K562 (cell line): Measurements from ENCODE around the gene FCAMR. TPM values are rescaled to one million over a fixed set of nuclear protein-coding genes. Genes with fewer than 3 reads are reported as not detected.

Experiments used
- ATAC-seq: fragments of 200-7000 bp; cut with Tn5 transposase; 3 replicates; pipeline ENCODE4 v1.9.1; 2020; ENCODE audit warnings: moderate library complexity
- BruUV-seq: library from RNA; stranded (reverse); fragments of 400-500 nt; replicated peaks from 2 replicates; lab custom pipeline; 2021; lab: Mats Ljungman, UMichigan
- CTCF ChIA-PET: fragments of 300-600 bp; formaldehyde crosslinking; extraction: SDS; loops from one replicate; lab custom pipeline; 2021; ENCODE audit warnings: low intra/inter-chr PET ratio; lab: Yijun Ruan, JAX
- POLR2A ChIA-PET: fragments of 300-600, 350-650 bp; sonication (Branson Sonifier 250); formaldehyde crosslinking; extraction: SDS; loops from one replicate; lab custom pipeline; 2021; ENCODE audit warnings: antibody characterized with exemption, inconsistent platforms; lab: Yijun Ruan, JAX
- DNase-seq, 4 experiments: peaks; one replicate each; pipeline versions ENCODE4 v3.0.0 to v3.0.0-alpha.2; 2011 to 2018; ENCODE audit warnings: low spot score in 3 of 4, mixed read lengths in 3 of 4; ENCODE audit errors: extremely low read depth in 1 of 4
- FAIRE-seq: peaks from 2 replicates; lab custom pipeline; 2011; peaks lifted over from hg19 to GRCh38; lab: Jason Lieb, UNC
- H2AFZ ChIP-seq: 2 replicates; pipeline ENCODE4 v1.6.0; 2011; ENCODE audit warnings: low read depth, low read length, control low read depth, inconsistent platforms
- H3K27ac ChIP-seq: fragments of 200-600 bp; 3 replicates; pipeline ENCODE4 v1.8.0; 2011; ENCODE audit warnings: low read depth, mild to moderate bottlenecking, control low read depth, inconsistent platforms, low read length, moderate library complexity, mixed read lengths; ENCODE audit errors: extremely low read depth
- H3K27me3 ChIP-seq, 2 experiments: fragments of 300-600 bp in 1 of 2; 2 replicates in 1 of 2; 3 replicates in 1 of 2; pipeline versions ENCODE4 v1.6.0 to v1.8.0; 2011; ENCODE audit warnings: inconsistent platforms in 2 of 2, low read length in 2 of 2, mild to moderate bottlenecking in 1 of 2, mixed read lengths in 1 of 2, moderate library complexity in 1 of 2; ENCODE audit not compliant: control insufficient read depth in 2 of 2, insufficient read depth in 2 of 2
- H3K36me3 ChIP-seq: fragments of 300-600 bp; 3 replicates; pipeline ENCODE4 v1.8.0; 2011; ENCODE audit warnings: mild to moderate bottlenecking, low read length, inconsistent platforms; ENCODE audit not compliant: control insufficient read depth, insufficient read depth
- H3K4me1 ChIP-seq, 2 experiments: fragments of 200-600 bp in 1 of 2; replicated peaks in 1 of 2; 2 replicates in 1 of 2; 3 replicates in 1 of 2; pipeline versions ENCODE4 v1.5.1 to v1.8.0; 2011; ENCODE audit warnings: inconsistent platforms in 2 of 2, low read length in 2 of 2, mild to moderate bottlenecking in 1 of 2, mixed read lengths in 1 of 2, moderate library complexity in 1 of 2; ENCODE audit not compliant: control insufficient read depth in 2 of 2, insufficient read depth in 2 of 2
- H3K4me2 ChIP-seq: 2 replicates; pipeline ENCODE4 v1.6.1; 2011; ENCODE audit warnings: low read length, control low read depth, inconsistent platforms, mixed read lengths; ENCODE audit not compliant: insufficient read depth
- H3K4me3 ChIP-seq: fragments of 200-600 bp; sonication (generic), shearing (Covaris generic); 2 replicates; pipeline ENCODE4 v1.5.1; 2016; ENCODE audit warnings: control low read depth, inconsistent platforms
- H3K79me2 ChIP-seq: fragments of 200-600 bp; 3 replicates; pipeline ENCODE4 v1.8.0; 2011; ENCODE audit warnings: low read length, inconsistent platforms; ENCODE audit not compliant: control insufficient read depth, insufficient read depth
- H3K9ac ChIP-seq, 2 experiments: 2 replicates each; pipeline versions ENCODE4 v1.6.0 to v1.6.1; 2011; ENCODE audit warnings: low read depth in 2 of 2, low read length in 2 of 2, control low read depth in 1 of 2, inconsistent platforms in 1 of 2, mild to moderate bottlenecking in 1 of 2, mixed read lengths in 1 of 2; ENCODE audit not compliant: insufficient read depth in 1 of 2
- H3K9me1 ChIP-seq: one replicate; pipeline ENCODE4 v1.6.0; 2011; ENCODE audit warnings: inconsistent platforms, mild to moderate bottlenecking, low read length, moderate library complexity; ENCODE audit not compliant: control insufficient read depth, insufficient read depth
- H3K9me3 ChIP-seq: replicated peaks from 2 replicates; pipeline ENCODE4 v1.5.1; 2011; ENCODE audit warnings: low read depth, low read length, inconsistent platforms; ENCODE audit not compliant: control insufficient read depth, insufficient read depth
- H4K20me1 ChIP-seq: replicated peaks from 2 replicates; pipeline ENCODE4 v1.6.1; 2011; ENCODE audit warnings: low read length, inconsistent platforms, mixed read lengths; ENCODE audit not compliant: control insufficient read depth, insufficient read depth
- BRCA1 ChIP-seq, 2 experiments: fragments of 450-650 bp in 1 of 2; sonication (generic) in 1 of 2; formaldehyde crosslinking in 1 of 2; IDR thresholded peaks; 2 replicates each; pipeline versions ENCODE4 v1.5.0 to v1.6.1; 2017 to 2020; ENCODE audit warnings: mild to moderate bottlenecking in 1 of 2, missing genetic modification reagents in 1 of 2
- FOXJ3 ChIP-seq: sonication (generic); formaldehyde crosslinking; IDR thresholded peaks from 2 replicates; pipeline ENCODE4 v1.4.0; 2020; ENCODE audit warnings: mild to moderate bottlenecking, missing genetic modification reagents
- GATAD2B ChIP-seq: fragments of 450-650 bp; IDR thresholded peaks from 2 replicates; pipeline ENCODE4 v1.6.1; 2017; ENCODE audit warnings: mild to moderate bottlenecking, borderline replicate concordance
- ZNF146 ChIP-seq: IDR thresholded peaks from one replicate; pipeline ENCODE4 v1.6.1; 2018; ENCODE audit warnings: missing compliant biosample characterization; ENCODE audit not compliant: unreplicated experiment
- ZNF507 ChIP-seq: conservative IDR thresholded peaks from 2 replicates; pipeline ENCODE4 v1.6.1; 2017; ENCODE audit warnings: missing genetic modification characterization, missing compliant biosample characterization
- ZNF766 ChIP-seq: fragments of 200-800 bp; sonication (Bioruptor generic); conservative IDR thresholded peaks from 2 replicates; pipeline ENCODE4 v1.6.1; 2016; ENCODE audit warnings: missing genetic modification characterization, missing compliant biosample characterization
- WGBS: fragments of 100-300 bp; shearing (Covaris generic); methylation state at CpG from one replicate; pipeline ENCODE4 v1.1.6; 2016; ENCODE audit warnings: low coverage, mixed read lengths; ENCODE audit not compliant: insufficient coverage; ENCODE audit errors: missing lambda C conversion rate; 5-methylcytosine and 5-hydroxymethylcytosine counted together
- in situ Hi-C: fragments of 300-500 bp; cut with MboI; formaldehyde crosslinking; loops from 4 replicates; pipeline ENCODE4 v1.15.0; 2018; ENCODE audit warnings: inconsistent platforms, mixed read lengths
- intact Hi-C: fragments of 100-400 bp; cut with micrococcal nuclease; formaldehyde crosslinking; loops from 2 replicates; pipeline ENCODE4 v1.14.2; 2022
- polyA plus RNA-seq, 8 experiments: library from polyadenylated mRNA; depleted of rRNA in 4 of 8; stranded (reverse) in 5 of 8; unstranded in 3 of 8; fragments of >200 nt; fragmentation: Nextera tagmentation in 2 of 8; fragmentation: Illumina TruSeq in 1 of 8; extraction: Ambion mirVana in 2 of 8; extraction: Trizol in 1 of 8; gene quantifications; 2 replicates each; pipeline versions ENCODE4 v1.2.1 to v1.2.3, GENCODE V29; 2011 to 2014; ENCODE audit warnings: inconsistent platforms in 1 of 8, missing spikeins in 1 of 8
- total RNA-seq, 7 experiments: library from RNA; depleted of rRNA in 6 of 7; stranded (reverse); fragments of >200 nt in 6 of 7; fragmentation: Illumina TruSeq in 2 of 7; extraction: Trizol in 2 of 7; gene quantifications; 2 replicates each; pipeline versions ENCODE4 v1.2.1 to v1.2.3, GENCODE V29; 2011 to 2021; ENCODE audit warnings: low replicate concordance in 1 of 7

The FCAMR gene
- total and polyA plus RNA-seq, 9 of the 15 experiments (the other 6 are each of a cell fraction or from before 2014, with no cell fraction given): not detected

GRCh38 chr1:207009182-207009850, 39.1 kb upstream of the FCAMR start (continued):
- TF ChIP-seq ZNF507 (tag) (no peak), FOXJ3 (no peak), GATAD2B (no peak)

- CTCF ChIA-PET: no interaction called here
- H3K9ac ChIP-seq: 0 out of 4 replicates have a peak overlapping the region, but pooled peaks of 1 of the 2 experiments have one; percentile 4
- H2AFZ ChIP-seq: peak overlapping the region; percentile 84
- intact Hi-C loops (no loop called here), in situ Hi-C loops (no loop called here)
- POLR2A ChIA-PET: interaction anchor here (0.9 to 6.5 kb wide), 3 partner anchors 10 to 14 kb away, joined by 3 to 38 read pairs (median 3); no protein-coding TSS in a partner anchor
- no peaks in the 10 kb centered on the region for H3K9me3 ChIP-seq
- H3K27ac ChIP-seq: no peak overlapping the region
- ATAC-seq: no peak
- WGBS: 66% methylated on average over 5 of the region's 5 CpGs
- no peak for DNase-seq
- no peaks in the 10 kb centered on the region for H3K9me1 ChIP-seq
- no peak for TF ChIP-seq BRCA1 (IDR thresholded peaks at IDR 0.05)
- TF ChIP-seq BRCA1 (CRISPR knock-in tag; IDR thresholded peaks at IDR 0.05): no peak
- peak; percentile 92 for TF ChIP-seq ZNF766 (CRISPR knock-in tag)
- TF ChIP-seq ZNF146 (CRISPR knock-in tag): no peak
- H3K4me1 ChIP-seq: peaks cover 6 to 37% of the 10 kb centered on the region in 2 experiments; a peak in 4 of 5 replicates
- BruUV-seq: no TSS peak
- no peaks in the 10 kb centered on the region for H4K20me1 ChIP-seq
- H3K79me2 ChIP-seq: no peaks in the 10 kb centered on the region
- peak overlapping the region; percentile 43; the same call in 1 of the 2 replicates for H3K4me2 ChIP-seq
- no peaks in the 10 kb centered on the region for H3K27me3 ChIP-seq
- no peaks in the 10 kb centered on the region for H3K36me3 ChIP-seq
- peak; percentile 15 for FAIRE-seq
- no peak overlapping the region for H3K4me3 ChIP-seq
Observed at GRCh38 chr1:207007352-207008033, 37.2 kb upstream of the FCAMR start.
